ENCODE measurements around the gene MED15. TPM values are rescaled to one million over a fixed set of nuclear protein-coding genes. Genes with fewer than 3 reads are reported as not detected.

Gene MED15, protein sequence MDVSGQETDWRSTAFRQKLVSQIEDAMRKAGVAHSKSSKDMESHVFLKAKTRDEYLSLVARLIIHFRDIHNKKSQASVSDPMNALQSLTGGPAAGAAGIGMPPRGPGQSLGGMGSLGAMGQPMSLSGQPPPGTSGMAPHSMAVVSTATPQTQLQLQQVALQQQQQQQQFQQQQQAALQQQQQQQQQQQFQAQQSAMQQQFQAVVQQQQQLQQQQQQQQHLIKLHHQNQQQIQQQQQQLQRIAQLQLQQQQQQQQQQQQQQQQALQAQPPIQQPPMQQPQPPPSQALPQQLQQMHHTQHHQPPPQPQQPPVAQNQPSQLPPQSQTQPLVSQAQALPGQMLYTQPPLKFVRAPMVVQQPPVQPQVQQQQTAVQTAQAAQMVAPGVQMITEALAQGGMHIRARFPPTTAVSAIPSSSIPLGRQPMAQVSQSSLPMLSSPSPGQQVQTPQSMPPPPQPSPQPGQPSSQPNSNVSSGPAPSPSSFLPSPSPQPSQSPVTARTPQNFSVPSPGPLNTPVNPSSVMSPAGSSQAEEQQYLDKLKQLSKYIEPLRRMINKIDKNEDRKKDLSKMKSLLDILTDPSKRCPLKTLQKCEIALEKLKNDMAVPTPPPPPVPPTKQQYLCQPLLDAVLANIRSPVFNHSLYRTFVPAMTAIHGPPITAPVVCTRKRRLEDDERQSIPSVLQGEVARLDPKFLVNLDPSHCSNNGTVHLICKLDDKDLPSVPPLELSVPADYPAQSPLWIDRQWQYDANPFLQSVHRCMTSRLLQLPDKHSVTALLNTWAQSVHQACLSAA
- total RNA-seq (102 TPM), polyA plus RNA-seq (ENCODE audit: insufficient read depth, low read depth, low replicate concordance) (31.7 TPM)
- long read RNA-seq, donor 1, partial matches to known transcripts = 30 of 35 reads
- long read RNA-seq, donor 1, other reads (novel, unspliced or antisense) = 0 of 35 reads
- long read RNA-seq, donor 2, partial matches to known transcripts = 30 of 33 reads
- long read RNA-seq, donor 2, other reads (novel, unspliced or antisense) = 0 of 33 reads
- long read RNA-seq, donor 3, partial matches to known transcripts = 56 of 62 reads
- long read RNA-seq, donor 3, other reads (novel, unspliced or antisense) = 0 of 62 reads
- long read RNA-seq, donor 4, transcript MED15-202 (17 exons, 3,252 nt) = major isoform, 5 of 49 reads
- long read RNA-seq, donor 4, partial matches to known transcripts = 39 of 49 reads
- long read RNA-seq, donor 4, other reads (novel, unspliced or antisense) = 0 of 49 reads
- long read RNA-seq, donor 5 = 0 reads
- long read RNA-seq, donor 6 = 0 reads
- long read RNA-seq, donor 7, transcript MED15-202 (17 exons, 3,252 nt) = major isoform, 6 of 66 reads
- long read RNA-seq, donor 7, partial matches to known transcripts = 34 of 66 reads
- long read RNA-seq, donor 7, other reads (novel, unspliced or antisense) = 20 of 66 reads
- long read RNA-seq, donor 8, partial matches to known transcripts = 44 of 49 reads
- long read RNA-seq, donor 8, other reads (novel, unspliced or antisense) = 0 of 49 reads
- long read RNA-seq, donor 9, partial matches to known transcripts = 7 of 9 reads
- long read RNA-seq, donor 9, other reads (novel, unspliced or antisense) = 0 of 9 reads
- long read RNA-seq, donor 10, partial matches to known transcripts = 27 of 36 reads
- long read RNA-seq, donor 10, other reads (novel, unspliced or antisense) = 5 of 36 reads

DNA sequence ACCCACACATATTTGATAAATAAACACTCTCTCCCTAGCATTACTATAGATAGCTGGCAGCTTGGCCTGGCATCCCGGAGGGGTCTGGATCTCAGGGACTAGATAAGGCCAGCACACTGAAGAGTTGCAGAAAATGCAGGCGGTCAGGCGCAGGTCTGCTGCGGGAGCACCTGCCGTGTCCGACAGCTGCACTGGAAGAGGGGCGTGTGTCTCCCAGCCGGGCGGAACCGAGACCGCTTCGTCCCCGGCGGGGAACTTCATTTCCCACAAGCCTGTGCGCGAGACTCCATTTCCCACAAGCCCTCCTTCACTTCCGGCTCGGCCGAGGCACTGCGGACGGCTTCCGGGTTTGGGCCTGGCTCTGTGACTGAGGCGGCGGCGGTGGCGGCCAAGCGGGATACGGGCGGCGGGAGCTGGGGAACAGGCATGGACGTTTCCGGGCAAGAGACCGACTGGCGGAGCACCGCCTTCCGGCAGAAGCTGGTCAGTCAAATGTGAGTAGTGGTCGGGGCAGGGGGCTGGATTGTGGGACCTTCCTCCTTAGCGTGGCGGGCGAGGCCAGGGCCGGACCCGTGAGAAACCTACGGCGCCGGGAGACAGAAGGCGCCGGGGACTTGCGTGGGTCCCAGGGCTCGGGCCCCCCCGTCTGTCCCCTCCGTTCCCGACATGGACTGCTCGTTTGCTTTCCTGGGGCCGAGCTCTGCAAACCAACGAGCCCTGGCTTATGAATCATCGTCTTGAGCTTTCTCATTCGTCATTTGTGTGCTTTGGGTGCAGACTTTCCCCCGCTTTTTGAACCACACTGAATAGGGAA is at the start of gene MED15:
Gene MED15, plus strand, starts transcription at position 358 of the 814 bp plus-strand sequence. Its CDS starts 69 bp downstream, at position 427.
- H3K27ac ChIP-seq (ENCODE audit: low read depth in 2 of 2, low read length in 2 of 2) = peak within 1 kb of the TSS; percentile 92 to 97
- peak within 1 kb of the TSS; percentile 68 to 97 (median 84) for H3K9ac ChIP-seq (ENCODE audit: low read length in 3 of 3)
- no peak for TF ChIP-seq CTCF (IDR thresholded peaks at IDR 0.05; ENCODE audit: borderline replicate concordance, extremely low read depth, insufficient read depth)
- H3K4me3 ChIP-seq (ENCODE audit: low read length in 3 of 3) = peak within 1 kb of the TSS; percentile 86 to 95 (median 93)
- H3K9me3 ChIP-seq (ENCODE audit: control insufficient read depth in 2 of 3, insufficient read depth in 1 of 3, low read length in 3 of 3) = no peaks in the 10 kb centered on the region
- intact Hi-C loops (cut with DNase I) = no loop called here
- H3K4me1 ChIP-seq (ENCODE audit: control insufficient read depth in 2 of 3, insufficient read depth in 2 of 3, low read depth in 1 of 3, low read length in 3 of 3) = peaks cover 0 to 26% (median 20%) of the 10 kb centered on the region in 3 donors
- no peaks in the 10 kb centered on the region for H3K36me3 ChIP-seq (ENCODE audit: control insufficient read depth in 2 of 3, insufficient read depth in 3 of 3, low read length in 3 of 3)
- no peak for FAIRE-seq
- peak; percentile 92 to 97 (median 95) for DNase-seq
- H3K27me3 ChIP-seq (ENCODE audit: control insufficient read depth, insufficient read depth, low read length) = no peaks in the 10 kb centered on the region

DNA sequence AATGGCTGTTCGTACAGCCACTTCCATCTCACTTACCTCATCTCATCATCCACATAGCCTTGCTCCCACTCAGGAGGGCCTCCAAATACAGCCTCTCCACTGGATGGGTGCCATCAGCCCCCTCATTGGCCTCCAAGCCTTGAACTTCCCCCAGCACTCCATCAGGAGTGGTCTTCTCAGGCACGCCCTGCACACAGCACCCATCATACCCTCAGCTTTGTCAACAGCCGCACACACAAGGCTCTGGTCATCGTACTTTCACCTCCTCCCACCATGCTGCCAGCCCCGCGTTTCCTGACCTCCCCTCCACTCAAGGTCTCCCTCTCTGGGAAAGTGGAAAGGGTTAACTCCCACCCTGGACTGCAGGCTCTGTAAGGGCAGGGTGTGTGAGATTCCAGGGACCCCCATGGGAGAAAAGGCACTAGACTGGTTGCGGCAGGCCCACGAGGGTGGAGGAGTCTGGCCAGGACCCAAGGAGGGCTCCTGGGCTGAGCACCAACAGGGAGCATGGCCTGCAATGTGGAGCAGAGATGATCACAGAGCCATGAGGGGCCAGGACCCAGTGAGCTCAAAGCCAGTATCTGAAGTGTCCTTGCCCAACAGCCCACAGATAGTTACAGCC is 48.8 kb upstream of the MED15 start:
- Histone ChIP-seq H3K4me1 (ENCODE audit: control insufficient read depth in 2 of 3, insufficient read depth in 2 of 3, low read depth in 1 of 3, low read length in 3 of 3) (peaks cover 0 to 2% (median 0%) of the 10 kb centered on the region in 3 donors), H3K9ac (ENCODE audit: low read length in 3 of 3) (no peak overlapping the region), H3K36me3 (ENCODE audit: control insufficient read depth in 2 of 3, insufficient read depth in 3 of 3, low read length in 3 of 3) (peaks cover 0 to 9% (median 0%) of the 10 kb centered on the region in 3 donors), H3K27me3 (ENCODE audit: control insufficient read depth, insufficient read depth, low read length) (no peaks in the 10 kb centered on the region), H3K27ac (ENCODE audit: low read depth in 2 of 2, low read length in 2 of 2) (no peak overlapping the region), H3K9me3 (ENCODE audit: control insufficient read depth in 2 of 3, insufficient read depth in 1 of 3, low read length in 3 of 3) (no peaks in the 10 kb centered on the region), H3K4me3 (ENCODE audit: low read length in 3 of 3) (no peak overlapping the region)
- intact Hi-C loops (cut with DNase I) = no loop called here
- TF ChIP-seq CTCF (IDR thresholded peaks at IDR 0.05; ENCODE audit: borderline replicate concordance, extremely low read depth, insufficient read depth) = no peak
- FAIRE-seq (no peak), DNase-seq (peak in 1 of 5 donors; percentile 46)

Data from kidney (tissue), 22 donors.